NB4 (cell line): ENCODE measurements around the gene BORCS6.

Experiments used
- CTCF ChIP-seq: IDR thresholded peaks from one replicate; pipeline ENCODE4 v1.5.1; 2012; ENCODE audit warnings: low read depth, low read length
- MAX ChIP-seq: IDR thresholded peaks from 2 replicates; pipeline ENCODE4 v1.6.1; 2011; ENCODE audit warnings: low read depth, low read length
- POLR2A ChIP-seq: IDR thresholded peaks from 2 replicates; pipeline ENCODE4 v1.6.1; 2011; ENCODE audit warnings: mild to moderate bottlenecking; ENCODE audit not compliant: insufficient read length; ENCODE audit errors: extremely low read depth

- TF ChIP-seq MAX (peak; percentile 85), CTCF (no peak), POLR2A (no peak)
Observed at GRCh38 chr17:8220783-8221662, 31.0 kb upstream of the BORCS6 start.
